GM12892 (cell line): ENCODE measurements around the gene FGR.

Experiments used
- DNase-seq: peaks from one replicate; pipeline ENCODE4 v3.0.0; 2011; ENCODE audit not compliant: insufficient read length
- FAIRE-seq: peaks from 2 replicates; lab custom pipeline; 2011; peaks lifted over from hg19 to GRCh38; lab: Jason Lieb, UNC
- POLR2A ChIP-seq: IDR thresholded peaks from 2 replicates; pipeline ENCODE4 v1.6.1; 2011; ENCODE audit warnings: low read depth, low read length, control low read depth
- POLR2AphosphoS5 ChIP-seq: IDR thresholded peaks from 2 replicates; pipeline ENCODE4 v1.6.1; 2011; ENCODE audit warnings: low read depth, low read length, control low read depth
- TAF1 ChIP-seq: IDR thresholded peaks from 2 replicates; pipeline ENCODE4 v1.6.1; 2011; ENCODE audit warnings: low read depth, mild to moderate bottlenecking, control low read depth, low read length, borderline replicate concordance

The FGR gene

DNA sequence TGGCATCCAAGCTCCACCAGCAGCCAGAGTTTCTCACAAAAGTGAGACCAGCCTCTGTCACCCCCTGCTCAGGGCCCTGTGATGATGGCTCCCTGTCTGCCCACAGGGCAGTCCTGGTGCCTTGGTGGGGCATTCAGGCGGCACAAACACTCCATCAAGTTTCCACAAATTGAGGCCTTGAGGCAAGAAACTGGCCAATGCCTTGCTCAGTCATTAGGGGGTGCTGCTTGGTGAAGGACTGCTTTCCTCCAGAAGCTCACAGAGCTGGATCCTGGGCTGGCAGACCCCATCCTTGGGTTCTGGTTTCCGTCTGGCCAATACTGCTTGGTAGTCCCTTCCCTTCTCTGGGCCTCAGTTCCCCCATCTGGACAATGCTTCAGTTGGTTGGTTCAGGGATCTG lies 18.5 kb downstream of the FGR start:
- DNase-seq (no peak), FAIRE-seq (no peak)
- no peak for TF ChIP-seq POLR2AphosphoS5
- TF ChIP-seq TAF1: no peak
- TF ChIP-seq POLR2A: no peak

DNA sequence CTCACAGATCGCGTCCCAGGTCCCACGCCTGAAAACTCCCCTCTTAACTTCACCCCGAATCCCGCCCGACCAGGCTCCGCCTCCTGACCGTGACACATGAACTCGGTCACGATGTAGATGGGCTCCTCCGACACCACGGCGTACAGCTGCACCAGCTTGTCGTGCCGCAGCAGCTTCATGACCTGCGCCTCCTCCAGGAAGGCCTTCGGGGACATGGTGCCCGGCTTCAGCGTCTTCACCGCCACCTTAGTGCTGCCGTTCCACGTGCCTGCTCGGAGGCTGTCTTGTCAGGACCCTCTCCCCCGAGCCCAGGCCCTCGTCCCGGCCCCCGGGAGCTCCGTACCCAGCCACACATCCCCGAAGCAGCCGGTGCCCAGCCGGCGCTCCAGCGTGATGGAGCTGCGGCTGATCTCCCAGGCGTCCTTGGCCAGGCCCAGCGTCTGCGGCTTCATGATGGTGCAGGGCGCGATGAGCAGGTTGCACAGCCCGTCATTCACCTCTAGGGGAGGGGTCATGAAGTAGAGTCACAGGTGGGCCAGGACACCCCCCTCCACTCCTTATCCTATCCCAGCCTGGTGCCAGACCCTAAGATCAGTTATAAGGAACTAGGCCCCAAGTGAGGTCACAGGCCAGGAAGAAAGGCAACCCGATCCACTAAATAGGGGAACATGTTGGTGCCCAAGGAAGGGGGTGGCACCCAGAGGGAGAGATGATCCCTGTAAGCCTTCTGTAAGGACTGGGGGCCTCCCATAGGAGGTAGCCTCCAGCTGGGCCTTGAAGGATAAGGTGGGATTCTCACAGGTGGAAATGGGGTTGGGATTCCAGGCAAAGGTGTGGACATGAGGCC lies 19.4 kb downstream of the FGR start:
- DNase-seq (no peak), FAIRE-seq (no peak)
- TF ChIP-seq POLR2AphosphoS5 (no peak), TAF1 (no peak), POLR2A (no peak)

DNA sequence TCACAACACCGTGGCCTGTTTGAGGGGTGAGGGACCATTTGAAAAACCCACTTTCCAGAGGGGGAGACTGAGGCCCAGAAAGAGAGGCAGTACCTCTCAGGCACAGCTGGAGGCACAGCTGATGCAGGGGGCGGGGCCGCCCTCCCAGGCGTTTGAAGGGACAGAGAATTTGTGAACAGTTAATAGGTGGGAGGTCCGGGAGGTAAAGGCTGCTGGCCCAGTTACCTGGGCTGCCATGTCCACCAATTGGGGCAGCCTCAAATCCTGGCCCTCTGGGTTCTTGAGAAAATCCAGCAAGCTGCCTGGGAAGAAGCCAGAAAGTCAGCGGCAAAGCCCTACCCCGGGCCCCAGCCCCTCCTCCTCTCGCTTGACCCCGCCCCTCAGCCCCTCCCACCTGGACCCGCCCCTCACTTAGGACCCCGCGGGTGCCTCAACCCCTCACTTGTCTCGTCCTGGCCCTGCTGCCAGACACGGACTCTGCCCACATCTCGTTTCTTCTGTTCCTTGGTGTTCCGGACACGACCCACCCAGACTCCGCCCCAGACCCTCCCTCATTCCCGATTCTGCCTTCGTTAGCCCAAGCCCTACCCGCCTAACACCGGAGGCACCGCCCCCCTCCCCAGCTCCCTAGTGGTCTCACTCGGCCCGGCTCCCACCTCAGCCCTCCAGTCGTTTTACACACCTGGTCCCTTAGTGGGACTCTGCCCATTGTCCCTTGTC lies 20.2 kb downstream of the FGR start:
- TF ChIP-seq TAF1: no peak
- no peak for TF ChIP-seq POLR2AphosphoS5
- TF ChIP-seq POLR2A: no peak
- FAIRE-seq (no peak), DNase-seq (no peak)

DNA sequence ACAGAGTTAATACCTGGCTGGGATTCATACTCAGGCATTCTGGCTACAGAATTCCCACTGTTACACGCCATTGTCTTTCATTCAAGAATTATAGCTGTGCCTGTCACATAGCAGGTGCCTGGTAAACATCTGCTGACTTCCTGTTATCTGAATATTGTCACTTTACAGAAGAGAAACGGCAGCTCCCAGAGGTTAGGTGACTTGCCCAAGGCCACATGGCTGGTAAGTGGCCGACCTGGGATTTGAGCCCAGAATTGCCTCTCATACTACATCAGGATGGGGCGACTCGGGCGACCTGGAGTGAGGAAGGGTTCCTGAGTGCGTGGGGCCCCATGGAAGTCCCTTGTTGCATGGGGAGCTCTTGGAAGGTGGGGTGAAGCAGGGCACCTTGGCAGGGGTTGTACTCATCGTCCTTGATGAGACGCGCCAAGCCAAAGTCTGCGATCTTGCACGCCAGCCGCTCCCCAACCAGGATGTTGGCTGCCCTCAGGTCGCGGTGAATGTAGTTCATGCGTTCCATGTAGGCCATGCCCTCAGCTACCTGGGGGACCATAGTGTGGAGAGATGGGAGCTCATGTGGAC lies 20.9 kb downstream of the FGR start:
- TF ChIP-seq POLR2AphosphoS5 (no peak), POLR2A (no peak), TAF1 (no peak)
- FAIRE-seq (no peak), DNase-seq (no peak)

DNA sequence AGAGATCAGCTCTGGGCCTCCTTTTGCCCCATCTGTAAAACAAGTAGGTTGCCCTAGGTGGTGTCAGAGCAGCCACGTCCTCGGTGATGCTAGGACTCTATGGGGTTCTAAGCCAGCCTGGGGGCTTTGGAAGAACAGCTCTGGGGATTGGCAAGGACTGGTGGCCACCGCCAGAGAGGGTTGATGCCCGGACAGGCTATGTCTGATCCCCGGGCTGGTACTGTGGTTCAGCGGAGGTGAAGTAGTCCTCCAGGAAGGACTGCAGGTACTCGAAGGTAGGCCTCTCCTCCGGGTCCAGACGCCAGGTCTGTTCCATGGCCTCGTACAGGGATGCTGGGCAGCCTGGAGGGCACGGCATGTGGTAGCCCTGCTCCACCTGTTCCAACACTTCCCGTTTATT lies 22.3 kb downstream of the FGR start:
- FAIRE-seq (no peak), DNase-seq (no peak)
- no peak for TF ChIP-seq POLR2AphosphoS5
- TF ChIP-seq TAF1: no peak
- no peak for TF ChIP-seq POLR2A

DNA sequence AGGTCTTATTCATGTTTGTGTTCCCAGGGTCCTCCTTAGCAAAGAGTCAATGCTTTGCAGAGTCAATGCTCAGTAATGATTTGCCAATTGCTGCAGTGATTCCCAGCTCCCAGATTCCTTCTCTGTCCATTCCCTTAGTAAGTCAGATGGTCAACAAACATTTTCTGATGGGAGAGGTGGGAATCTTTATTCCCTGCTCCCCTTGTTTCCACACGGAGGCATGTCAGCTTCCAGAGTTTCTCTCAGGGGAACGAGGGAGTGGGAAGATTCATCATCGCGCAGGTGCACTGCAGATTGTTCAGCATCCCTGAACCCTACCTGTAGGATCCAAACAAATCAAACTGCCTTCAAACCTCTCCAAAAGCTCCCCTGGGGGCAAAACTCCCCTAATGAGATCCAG lies 23.5 kb downstream of the FGR start:
- no peak for TF ChIP-seq POLR2AphosphoS5
- TF ChIP-seq POLR2A: no peak
- TF ChIP-seq TAF1: no peak
- FAIRE-seq (no peak), DNase-seq (no peak)

DNA sequence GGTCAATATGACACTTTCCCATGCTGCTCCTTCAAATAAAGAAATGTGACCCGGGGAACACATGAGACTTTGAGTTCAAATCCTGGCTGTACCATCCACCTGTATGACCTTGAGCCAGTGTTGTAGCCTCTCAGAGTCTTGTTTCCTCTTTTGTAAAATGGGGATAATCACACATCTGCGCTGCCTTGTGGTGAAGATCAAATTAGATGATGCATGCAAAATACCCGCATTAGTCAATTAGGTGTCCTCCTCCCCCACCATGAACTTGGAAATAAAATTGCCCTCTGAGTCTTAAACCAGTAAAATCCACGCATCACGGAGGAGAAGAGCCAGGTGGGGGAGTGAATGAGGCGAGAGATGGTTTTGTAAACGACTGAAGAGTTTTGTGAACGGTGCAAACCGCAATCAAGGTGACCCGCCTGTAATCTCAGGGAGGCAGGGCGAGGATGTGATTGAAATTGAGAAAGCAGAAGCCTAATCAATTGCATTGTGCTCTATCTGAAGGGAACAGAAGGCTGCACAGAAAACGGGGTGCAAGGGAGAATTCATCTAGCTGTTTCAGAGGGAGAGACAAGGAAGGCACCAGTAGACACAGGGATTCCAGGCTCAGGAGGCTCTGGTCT lies 25.3 kb downstream of the FGR start:
- no peak for TF ChIP-seq TAF1
- no peak for TF ChIP-seq POLR2AphosphoS5
- no peak for TF ChIP-seq POLR2A
- FAIRE-seq (peak; percentile 84), DNase-seq (no peak)

DNA sequence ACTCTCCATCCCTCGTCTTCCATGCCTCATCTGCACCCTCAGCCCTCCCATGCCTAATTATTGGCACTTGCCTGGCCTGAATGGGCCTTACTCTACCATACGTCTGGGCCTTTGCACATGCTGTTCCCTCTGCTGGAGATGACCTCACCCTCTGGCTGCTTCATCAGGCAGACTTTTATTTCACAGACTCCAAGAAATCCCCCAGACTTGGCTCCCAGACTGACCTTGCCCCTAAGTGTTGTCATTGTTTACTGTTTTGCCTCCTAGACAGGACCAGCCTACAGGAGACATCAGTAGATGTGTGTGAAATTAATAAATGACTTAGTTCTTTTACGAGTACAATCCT lies 25.8 kb downstream of the FGR start:
- TF ChIP-seq POLR2AphosphoS5 (no peak), TAF1 (no peak), POLR2A (no peak)
- no peak for DNase-seq
- no peak for FAIRE-seq

DNA sequence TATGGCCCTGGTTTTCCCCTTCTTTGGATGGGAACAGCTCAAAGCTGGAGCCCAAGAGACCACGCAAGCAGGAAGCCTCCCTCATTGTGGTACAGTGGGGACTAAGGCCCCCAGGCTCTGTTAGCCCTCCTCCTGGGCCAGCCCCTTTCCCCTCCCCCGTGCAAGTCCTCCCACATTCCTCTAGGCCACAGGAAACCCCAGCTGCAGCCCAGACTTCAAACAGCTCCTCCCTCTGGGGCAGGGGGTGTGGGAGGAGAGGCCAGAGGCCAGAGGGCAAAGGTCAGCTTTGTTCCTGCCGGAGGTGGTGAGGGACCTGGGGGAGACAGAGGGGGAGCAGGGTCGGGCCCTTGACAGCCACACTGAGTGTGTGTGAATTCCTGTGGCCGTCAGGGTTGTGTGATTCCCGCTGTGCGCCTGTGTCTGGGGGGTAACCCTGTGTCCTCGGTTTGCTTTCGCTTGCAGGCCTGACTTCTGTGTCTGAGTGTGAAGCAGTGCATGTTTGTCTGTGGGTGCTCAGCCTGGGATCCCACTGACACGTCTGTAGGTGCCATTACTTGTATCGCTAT lies 27.7 kb downstream of the FGR start:
- no peak for DNase-seq
- no peak for FAIRE-seq
- TF ChIP-seq TAF1 (no peak), POLR2A (no peak), POLR2AphosphoS5 (no peak)

DNA sequence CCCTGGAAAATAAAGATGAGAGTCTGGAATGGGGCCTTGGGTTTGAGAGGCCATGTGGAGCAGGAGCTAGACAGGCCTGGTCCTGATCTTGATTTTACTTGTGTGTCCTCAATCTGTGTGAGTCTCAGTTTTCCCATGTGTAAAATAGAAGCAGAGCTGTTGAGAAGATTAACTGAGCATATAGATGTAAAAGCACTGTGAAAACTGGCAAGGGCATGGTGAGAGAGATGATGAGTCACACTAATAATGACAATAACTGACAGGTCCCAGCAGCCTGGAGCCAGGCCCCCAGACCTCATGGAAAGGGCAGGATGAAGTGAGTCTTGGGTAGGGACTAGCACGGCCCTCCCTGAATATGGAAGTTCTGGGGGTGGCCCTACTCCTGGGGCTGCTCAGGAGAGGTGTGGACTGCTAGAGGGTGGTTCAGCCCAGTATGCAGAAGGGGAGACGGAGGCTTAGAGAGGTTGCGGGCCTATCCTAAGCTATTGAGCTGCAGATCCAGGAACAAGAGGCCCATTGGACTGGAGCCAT lies 28.2 kb downstream of the FGR start:
- FAIRE-seq (no peak), DNase-seq (no peak)
- TF ChIP-seq POLR2AphosphoS5 (no peak), TAF1 (no peak), POLR2A (no peak)

DNA sequence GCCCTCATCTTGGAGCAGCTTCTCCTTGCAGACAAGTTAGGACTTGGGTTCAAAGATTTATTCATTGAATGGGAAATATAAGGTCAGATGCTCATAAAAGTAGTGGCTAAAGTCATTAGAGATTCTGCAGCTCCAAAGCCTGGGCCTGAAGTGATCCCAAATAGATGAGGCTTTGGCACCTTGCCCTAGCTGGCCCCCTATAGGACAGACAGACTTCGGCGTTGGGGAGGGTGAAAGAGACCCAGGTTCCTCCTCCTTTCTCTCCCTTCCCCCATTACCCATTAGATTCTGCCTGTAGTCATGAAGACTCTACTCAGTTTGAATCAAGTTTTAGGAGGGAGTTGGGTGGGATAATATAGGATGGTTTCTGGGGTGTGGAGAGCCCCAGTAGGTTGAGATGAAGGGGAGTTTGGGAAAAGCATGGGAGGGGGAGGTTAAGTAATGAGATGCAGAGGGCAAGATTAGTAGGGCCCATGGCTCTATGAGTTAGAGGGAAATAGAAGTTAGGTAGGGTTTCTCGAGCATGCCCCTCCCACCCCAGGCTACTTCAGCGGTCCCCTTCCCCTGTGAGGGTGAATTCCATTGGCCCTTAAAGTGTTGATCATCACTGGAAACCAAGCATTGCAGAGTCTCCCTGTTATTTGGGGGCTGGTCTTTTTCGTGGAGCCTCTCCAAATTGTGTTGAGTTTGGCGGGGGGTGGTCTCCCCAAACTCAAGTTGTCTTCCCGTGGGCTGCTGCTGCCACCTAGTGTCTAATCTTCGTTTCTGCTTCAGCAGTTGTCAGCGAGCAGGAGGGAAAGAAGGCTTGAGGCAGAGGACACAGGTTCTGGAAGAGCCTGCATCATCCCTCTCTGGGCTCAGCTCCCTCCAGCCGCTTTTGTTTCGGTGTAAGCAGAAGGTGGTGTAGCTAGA lies 28.9 kb downstream of the FGR start:
- DNase-seq: no peak
- FAIRE-seq: peak; percentile 88
- TF ChIP-seq TAF1: no peak
- no peak for TF ChIP-seq POLR2A
- TF ChIP-seq POLR2AphosphoS5: no peak
